DLD1 (cell line): Measurements from ENCODE around the gene HMG20A.

Source experiments
- in situ Hi-C: cut with HindIII; loops from 2 replicates; pipeline ENCODE4 v1.10.0; 2017; ENCODE audit warnings: low sequenced_read_pairs

HMG20A gene

DNA sequence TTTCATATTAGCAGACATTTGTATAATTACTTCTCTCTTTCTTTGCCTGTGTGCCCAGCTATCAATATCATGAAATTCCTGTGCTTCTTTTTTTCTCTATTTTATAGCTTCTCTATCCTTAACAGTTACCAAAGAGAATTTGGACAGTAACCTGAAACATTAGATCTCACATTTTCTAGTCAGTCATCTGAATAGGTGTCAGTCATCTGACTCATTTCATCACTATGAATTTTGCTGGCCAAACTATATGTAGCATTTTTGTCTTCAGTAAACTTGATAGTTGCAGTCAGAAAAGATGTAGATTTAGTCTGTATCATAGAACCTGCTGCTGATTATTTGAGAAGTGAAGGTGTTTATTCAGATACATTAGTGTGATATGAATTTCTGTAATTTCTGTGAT lies 52.6 kb downstream of the HMG20A start:
- in situ Hi-C loops: no loop called here

DNA sequence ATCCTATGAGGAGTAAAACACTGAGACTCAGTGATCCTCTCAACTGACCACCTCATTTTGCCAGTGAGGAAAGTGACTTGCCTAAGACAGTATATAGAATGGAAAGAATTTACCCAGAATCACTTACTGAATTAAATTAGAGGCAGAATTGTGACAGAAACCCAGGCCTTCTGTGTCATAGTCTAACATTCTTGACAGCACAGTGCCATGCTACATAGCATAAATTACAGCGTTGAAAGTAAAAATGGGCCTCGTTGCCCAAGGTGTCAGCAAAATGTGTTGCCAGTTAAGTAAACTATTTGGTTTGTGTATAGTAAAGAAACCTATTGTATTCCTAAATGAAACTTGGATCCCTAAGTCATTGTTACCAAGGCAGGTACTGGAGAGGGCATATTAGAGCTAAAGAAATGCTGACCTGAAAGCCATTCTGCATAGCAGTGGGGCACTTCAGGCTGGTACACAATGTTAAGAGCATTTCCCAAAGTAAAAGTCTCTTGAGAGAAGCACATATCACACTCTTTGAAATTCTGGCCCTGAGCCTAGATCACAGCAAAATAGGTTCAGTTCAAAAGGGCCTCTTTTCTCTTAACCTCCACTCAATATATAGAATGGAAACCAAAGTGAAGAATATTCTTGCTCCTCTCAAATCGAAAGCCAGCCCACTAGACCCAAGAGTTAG lies 53.8 kb downstream of the HMG20A start:
- in situ Hi-C loops: no loop called here

DNA sequence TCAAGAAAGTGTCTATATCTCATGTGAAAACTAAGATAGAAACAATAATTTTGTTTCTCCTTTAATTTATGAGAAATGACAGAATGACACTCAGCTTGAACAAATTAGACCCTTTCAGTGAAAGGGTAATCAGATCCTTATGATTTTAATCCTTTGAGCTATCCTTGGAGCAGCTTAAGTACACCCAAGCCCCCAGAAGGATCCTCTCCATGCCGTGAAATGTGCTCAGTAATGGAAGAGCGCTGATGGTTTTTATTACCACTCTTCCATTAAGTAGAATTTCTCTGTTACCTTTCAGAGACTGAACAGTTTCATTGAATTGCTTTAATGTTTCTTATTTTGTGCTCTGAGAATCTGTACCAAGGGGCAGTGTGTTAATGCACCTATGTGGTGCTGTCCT lies 54.3 kb downstream of the HMG20A start:
- in situ Hi-C loops: no loop called here

DNA sequence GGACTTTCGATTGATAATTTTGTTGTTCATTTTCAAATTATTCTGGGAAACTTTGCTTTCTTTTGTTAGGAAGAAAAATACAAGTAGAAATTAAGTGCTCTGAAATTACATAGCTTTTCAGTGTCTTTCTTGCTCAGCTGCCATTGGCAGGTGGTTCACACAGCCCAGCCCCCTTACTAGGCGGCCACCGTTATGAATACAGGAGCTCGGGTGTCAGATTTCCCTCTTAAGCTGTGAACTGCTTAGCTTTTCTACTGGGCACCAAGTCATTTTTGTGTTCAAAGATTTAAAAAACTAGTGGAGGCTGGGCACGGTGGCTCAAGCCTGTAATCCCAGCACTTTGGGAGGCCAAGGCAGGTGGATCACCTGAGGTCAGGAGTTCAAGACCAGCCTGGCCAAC lies 55.2 kb downstream of the HMG20A start:
- in situ Hi-C loops: no loop called here

DNA sequence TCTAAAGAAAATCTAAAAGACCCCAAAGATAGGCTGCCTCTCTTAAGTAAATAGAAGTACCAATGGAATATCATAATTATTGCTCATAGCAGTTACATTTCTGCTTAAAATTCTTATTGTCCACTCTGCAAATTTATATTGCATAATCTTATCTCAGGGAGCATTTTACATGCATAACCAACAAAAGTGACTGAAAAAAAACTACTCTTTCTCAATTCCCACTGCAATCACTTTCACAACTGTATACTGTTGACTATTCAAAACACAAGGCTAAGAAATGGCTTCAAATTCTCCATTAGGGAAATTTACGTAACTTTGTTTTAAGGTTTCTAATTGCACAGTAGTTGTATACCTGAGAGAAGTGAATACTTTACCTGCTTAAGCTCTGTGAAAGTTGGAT lies 56.3 kb downstream of the HMG20A start:
- in situ Hi-C loops: no loop called here

DNA sequence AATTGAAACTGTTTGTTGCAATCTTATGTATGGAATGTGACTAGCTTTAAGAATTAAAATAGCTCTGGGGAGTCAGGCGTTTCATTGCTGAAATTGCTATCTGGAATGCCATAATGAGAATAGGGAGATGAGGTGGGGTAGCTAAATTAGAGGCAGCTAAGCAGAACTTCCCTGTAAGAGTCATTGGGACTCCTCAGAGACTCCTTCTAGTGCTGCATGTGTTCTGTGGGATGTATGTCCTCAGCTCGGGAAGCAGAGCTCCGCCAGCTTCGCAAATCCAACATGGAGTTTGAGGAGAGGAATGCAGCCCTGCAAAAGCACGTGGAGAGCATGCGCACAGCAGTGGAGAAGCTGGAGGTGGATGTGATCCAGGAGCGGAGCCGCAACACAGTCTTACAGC lies 57.4 kb downstream of the HMG20A start:
- in situ Hi-C loops: no loop called here

DNA sequence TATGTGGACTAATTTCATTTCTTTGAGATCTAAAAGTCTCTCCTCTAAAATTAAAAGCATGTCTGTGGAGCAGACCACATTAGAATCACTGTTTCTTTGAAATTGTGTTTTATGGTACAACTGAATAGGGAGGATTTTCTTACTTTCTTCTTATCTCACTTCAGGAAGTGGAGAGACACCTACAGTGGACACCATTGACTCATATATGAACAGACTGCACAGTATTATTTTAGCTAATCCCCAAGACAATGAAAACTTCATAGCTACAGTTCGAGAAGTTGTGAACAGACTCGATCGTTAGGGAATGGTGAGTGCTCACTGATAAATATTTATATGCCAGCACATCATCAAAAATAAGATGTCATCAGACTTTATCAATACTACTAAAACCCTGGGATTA lies 58.3 kb downstream of the HMG20A start:
- in situ Hi-C loops: no loop called here

DNA sequence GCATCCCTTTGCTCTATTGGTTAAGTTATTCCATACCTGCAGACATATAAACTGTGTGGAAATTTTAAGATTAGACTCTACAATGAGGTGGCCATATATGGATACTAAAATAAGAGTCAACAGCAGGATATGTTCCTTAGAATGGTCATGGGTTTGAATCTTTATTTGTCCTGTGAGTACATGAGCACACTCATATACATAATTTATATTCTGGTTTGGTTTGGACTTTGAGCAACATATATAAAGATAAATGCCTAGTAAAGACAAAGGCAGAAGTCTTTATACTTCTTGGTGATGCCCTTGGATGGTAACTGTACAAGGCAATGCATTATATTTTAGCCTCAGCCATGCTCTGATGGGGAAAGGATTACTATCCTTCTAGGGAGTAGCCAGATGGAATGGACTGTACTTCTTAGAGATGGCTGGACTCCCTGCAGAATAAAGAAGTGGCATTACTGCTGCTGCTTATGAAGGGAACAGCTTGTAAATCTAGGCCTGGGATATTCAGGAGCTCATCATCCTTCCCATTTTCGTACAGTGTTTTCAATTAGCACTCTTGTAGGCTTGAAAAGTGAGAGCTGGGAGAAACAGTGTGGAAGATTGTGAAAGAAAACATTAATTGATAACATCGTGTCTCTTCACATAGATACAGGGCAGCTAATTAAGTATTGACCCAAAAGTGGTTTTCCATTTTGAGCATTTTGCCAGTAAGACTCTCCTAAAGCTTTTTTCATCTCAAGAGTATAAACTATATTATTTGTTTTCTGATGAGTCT lies 60.4 kb downstream of the HMG20A start:
- in situ Hi-C loops: no loop called here

DNA sequence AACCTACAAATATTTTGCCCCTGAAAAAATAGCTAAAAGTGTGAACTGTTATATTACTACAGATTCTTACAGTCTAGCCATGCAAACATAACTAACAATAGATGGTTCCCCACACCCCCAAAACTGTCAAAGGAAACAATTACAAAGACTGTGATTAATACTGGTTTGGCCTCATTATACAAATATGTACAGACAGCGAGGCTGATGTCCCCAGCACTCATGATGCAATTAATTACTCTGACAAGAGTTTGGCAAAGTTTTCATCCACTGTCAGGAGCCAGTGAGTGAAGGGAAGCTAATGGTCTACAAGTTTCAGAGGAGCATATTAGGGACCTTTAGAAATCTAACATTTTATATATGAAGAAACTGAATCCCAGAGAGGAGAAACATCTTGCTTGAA lies 61.0 kb downstream of the HMG20A start:
- in situ Hi-C loops: no loop called here

DNA sequence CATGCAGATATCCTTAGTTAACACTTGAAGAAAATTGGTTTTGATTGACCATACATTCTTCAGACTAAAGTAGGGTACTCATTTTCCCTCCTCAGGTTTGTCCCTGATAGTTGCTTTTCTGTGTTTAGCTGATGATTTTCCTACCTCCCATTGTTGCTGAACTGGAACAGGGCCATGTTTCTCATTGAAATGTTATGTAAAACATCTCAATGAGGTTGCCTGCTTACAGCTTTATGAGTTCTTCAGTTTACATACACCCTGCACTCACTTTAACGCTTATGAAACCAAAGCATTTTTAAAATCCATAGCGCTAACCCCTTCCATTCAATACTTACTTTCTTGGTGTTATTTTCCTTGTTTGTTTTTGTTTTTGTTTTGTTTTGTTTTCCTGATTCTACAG lies 61.9 kb downstream of the HMG20A start:
- in situ Hi-C loops: no loop called here

DNA sequence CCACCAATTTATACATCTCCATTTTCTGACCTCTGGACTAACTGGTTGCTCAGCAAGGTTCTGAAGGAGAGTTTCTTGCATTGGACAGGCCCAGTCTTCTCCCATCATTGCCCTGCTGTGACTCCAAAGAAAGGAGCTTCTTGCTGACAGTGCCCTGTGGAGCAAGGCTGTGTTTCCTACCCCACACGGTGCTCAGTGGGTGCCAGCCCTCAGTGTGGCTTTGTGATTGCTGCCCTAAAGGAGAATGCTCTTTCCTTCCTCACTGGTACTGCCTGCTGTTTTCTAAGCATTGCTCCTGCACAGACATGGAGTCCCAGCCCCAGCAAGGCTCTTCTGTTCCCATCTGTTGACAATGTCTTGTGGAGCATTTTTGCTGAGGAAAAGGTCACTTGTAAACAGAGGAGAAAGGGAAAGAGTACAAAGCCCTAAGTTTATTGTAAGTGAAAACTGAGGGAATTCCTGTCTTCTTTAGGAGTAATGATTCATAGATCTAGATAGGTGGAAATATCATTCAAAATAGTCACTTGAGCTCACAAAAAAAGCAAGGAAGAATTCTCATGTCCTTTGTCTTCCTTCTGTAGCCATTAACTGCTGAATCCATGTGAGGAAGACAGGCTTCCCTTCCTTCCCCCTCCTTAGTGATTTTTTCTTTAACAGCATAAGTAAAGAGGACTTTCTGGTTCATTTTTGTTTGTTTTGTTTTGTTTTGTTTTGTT lies 62.9 kb downstream of the HMG20A start:
- in situ Hi-C loops: no loop called here

DNA sequence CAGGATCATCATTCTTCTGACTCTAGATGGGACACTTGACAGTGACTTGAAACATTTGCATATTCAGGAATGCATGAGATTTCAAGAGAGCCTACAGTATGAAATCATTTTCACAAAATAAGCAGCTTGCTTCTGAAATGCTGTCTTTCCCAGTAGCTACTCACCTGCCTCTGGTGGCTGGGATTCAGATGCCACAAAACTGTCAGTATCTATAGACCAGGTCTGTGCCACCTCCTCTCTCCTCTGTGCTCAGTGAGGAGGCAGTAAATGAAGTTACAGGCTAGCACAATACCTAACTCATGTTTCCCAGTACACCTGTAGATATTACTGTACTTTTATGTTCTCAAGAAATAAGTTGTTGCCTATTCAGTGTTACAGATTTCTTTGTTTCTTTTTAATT lies 64.3 kb downstream of the HMG20A start:
- in situ Hi-C loops: no loop called here

DNA sequence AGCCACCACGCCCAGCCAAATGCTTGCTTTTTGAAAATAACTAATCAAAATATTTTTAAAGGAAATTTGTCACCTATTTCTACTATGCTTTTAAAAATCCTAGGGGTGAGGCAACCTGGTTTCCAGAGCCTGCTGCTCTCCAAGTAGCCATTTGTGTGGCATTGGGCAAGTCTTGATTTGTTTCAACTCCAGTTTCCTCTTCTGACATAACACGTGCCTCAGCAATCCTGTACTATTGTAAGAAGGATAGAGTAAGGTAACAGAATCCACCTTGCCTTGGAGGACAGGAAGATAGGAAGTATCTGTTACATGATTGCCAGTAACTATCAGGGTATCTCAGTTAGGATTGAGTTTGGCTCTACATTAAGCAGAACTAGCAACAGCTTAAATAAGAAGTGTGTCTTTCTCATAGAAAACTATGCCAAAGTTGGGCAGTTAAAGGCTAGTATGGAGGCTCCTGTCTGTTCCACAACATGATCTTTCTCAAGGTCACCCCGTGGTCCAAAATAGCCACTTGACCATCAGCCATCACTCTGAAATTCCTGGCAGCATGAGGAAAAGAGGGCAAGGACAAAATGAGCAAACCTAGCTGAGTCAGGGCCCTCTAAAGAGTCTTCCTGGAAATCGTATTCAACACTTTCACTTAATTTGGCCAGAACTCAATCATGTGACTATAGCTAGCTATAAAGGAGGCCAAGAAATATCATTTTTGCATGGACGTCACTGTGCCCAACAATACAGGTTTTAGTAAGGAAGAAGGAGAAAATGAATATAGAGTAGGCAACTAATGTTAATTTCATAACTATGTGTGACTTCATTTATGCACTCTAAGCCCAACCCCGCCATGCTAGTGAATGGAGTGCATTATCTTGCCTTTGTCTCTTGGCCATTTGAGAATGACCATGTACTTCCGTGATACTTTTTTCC lies 66.1 kb downstream of the HMG20A start:
- in situ Hi-C loops: no loop called here

DNA sequence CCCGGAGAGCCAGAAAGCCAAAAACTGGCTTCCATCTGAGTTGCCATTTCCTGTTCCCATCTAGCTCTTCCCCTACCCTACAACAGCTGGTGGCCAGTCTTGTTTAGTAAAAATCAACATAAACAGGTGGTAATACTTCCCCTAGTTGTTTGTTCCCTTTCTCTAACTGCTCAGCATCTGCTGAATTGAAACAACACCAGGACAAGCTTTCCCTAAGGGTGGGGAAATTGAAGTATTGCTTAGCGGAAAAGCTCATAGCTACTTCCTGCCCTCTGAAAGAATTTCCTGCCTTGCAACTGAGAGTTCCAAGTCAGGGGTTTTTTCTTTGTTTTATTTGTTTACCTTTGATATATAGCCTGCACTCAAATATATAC lies 66.8 kb downstream of the HMG20A start:
- in situ Hi-C loops: no loop called here

DNA sequence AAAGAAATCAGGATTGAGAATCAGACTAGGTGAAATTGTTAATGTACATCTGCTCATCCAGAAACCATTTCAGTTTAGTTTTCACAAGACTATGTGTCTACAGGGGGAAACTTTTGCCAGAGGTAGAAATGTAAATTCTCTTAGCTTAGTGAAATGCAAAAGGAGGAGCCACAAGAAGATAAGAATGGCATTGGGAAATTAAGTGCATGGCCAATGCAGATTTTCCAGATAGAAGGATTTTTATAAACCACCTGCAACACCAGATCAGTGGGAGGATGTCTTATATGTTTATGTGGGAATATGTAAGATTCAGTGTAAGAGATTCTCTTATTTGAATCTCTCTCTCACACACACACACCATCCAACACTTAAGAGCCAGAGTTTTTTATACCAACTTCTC lies 67.2 kb downstream of the HMG20A start:
- in situ Hi-C loops: no loop called here

DNA sequence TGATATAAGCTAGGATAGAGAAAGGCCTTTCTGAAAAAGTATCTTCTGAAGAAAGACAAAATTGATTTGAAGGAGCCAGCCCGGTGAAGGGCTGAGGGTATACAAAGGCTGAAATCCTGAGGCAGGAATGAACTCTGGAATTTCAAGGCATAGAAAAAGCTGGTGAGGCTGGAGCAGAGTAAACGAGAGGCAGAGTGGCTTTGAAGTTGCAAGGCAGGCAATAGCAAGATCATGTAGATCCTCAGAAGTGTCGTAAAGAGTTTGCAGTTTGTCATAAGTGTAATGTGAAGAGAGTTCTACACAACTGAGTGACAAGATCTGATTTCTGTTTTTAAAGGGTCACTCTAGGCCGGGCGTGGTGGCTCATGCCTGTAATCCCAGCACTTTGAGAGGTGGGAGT lies 69.0 kb downstream of the HMG20A start:
- in situ Hi-C loops: no loop called here

DNA sequence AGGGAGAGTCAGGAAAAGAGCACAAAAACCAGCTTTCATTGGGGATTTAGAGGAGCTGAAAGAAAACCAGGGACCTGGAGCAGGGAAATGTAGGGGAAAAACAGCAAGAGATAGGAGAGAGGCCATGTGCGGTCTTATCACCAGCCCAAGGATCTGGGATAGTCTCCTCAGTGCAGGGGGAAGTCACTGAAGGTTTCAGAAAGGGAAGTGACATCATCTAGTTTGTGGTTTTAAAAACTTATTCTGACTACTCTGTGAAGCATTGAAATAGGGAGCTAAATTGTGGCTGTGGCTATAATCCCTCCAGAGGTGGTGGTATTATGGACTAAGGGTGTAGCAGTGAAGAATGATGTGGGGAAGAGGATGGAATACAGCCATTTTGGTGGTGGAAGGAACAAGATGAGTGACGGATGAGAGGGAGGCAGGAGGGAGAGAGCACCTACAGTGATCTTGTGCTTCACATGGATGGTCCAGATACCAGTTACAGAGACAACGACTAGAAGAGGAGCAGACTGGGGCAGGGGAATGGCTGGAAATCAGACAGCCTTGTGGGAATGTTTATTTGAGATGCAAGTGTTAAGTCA lies 72.7 kb downstream of the HMG20A start:
- in situ Hi-C loops: no loop called here

DNA sequence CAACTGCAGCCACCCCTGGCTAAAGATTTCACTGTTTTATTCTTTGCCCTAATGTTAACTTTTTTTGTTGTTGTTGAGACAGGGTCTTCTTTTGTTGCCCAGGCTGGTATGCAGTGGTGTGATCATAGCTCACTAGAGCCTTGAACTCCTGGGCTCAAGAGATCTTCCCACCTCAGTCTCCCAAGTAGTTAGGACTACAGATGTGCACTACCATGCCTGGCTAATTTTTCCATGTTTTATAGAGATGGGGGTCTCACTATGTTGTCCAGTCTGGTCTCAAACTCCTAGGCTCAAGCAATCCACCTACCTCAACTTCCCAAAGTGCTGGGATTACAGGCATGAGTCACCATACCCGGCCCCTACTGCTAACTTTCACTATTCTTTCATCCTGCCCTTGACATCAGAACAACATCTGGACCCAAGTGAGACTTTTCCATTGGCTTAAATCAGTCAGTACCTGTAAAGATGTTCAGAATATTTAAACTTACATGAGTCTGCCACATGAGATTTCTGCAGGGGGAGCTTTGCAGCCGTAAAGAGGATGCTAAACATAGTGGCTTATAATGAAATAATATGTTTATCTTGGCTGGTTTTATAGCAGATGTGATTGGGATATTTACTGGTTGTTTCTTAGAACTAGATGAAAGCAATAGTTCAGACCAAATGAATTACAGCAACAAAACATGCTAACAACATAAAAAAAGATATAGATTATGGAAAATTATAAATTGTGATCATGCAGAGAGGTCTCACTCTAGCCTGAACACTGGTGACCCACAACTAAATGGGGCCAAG lies 73.6 kb downstream of the HMG20A start:
- in situ Hi-C loops: no loop called here

DNA sequence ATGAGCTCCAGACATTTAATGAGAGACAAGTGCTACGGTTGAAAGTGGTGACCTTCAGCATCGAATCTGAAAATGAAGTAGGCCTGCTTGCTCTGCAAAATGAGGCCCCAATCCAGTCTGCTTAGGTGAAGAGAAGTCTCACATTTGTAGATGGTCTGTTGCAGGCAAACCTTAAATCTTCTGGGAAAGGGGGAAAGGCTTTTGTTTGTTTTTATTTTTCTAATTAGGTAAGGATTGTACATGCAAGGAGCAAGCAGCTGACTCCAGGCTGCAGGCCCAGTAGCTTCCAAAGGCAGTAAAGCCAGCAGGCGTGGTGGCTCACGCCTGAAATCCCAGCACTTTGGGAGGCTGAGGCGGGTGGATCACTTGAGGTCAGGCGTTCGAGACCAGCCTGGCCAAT lies 74.3 kb downstream of the HMG20A start:
- in situ Hi-C loops: no loop called here
